HEK293 (cell line): Measurements from ENCODE around the gene PCBP3.

Source experiments
- CTCF ChIA-PET: fragments of 350-600 bp; formaldehyde crosslinking; extraction: SDS; loops from one replicate; lab custom pipeline; 2021; ENCODE audit warnings: antibody characterized with exemption; lab: Yijun Ruan, JAX
- POLR2A ChIA-PET: fragments of 300-600 bp; formaldehyde crosslinking; extraction: SDS; loops from one replicate; lab custom pipeline; 2020; ENCODE audit warnings: antibody characterized with exemption, inconsistent platforms; lab: Yijun Ruan, JAX
- H3K27ac ChIP-seq: fragments of 200-500 bp; sonication (Bioruptor generic); 2 replicates; pipeline ENCODE4 v1.5.1; 2014; ENCODE audit warnings: low read depth, low read length, control low read depth, inconsistent platforms; ENCODE audit errors: extremely low read depth
- H3K36me3 ChIP-seq, 2 experiments: fragments of 200-500 bp in 1 of 2; sonication (Bioruptor generic) in 1 of 2; 1 replicate in 1 of 2; 2 replicates in 1 of 2; pipeline ENCODE4 v1.5.1; 2014 to 2017; ENCODE audit warnings: inconsistent platforms in 2 of 2, low read length in 2 of 2; ENCODE audit not compliant: control insufficient read depth in 2 of 2, insufficient read depth in 1 of 2
- H3K4me1 ChIP-seq: fragments of 200-500 bp; sonication (Bioruptor generic); 2 replicates; pipeline ENCODE4 v1.5.1; 2014; ENCODE audit warnings: mild to moderate bottlenecking, low read length, inconsistent platforms; ENCODE audit not compliant: control insufficient read depth, insufficient read depth
- H3K4me3 ChIP-seq: 2 replicates; pipeline ENCODE4 v1.5.1; 2011; ENCODE audit warnings: low read depth, mild to moderate bottlenecking, control low read depth, low read length, moderate library complexity
- H3K9me3 ChIP-seq: fragments of 200-500 bp; sonication (Bioruptor generic); 2 replicates; pipeline ENCODE4 v1.5.1; 2014; ENCODE audit warnings: low read depth, low read length, inconsistent platforms; ENCODE audit not compliant: control insufficient read depth, insufficient read depth
- CTCF ChIP-seq: fragments of 450-650 bp; formaldehyde crosslinking; IDR thresholded peaks from 2 replicates; pipeline ENCODE4 v1.5.1; 2016; ENCODE audit warnings: missing biosample characterization, missing genetic modification characterization
- EGR2 ChIP-seq: fragments of 450-650 bp; formaldehyde crosslinking; IDR thresholded peaks from 2 replicates; pipeline ENCODE4 v1.5.1; 2016; ENCODE audit warnings: low read depth, missing biosample characterization, missing genetic modification characterization
- GLIS2 ChIP-seq: fragments of 450-650 bp; formaldehyde crosslinking; IDR thresholded peaks from 2 replicates; pipeline ENCODE4 v1.5.1; 2016; ENCODE audit warnings: missing biosample characterization, missing genetic modification characterization
- IKZF3 ChIP-seq: fragments of 450-650 bp; IDR thresholded peaks from 2 replicates; pipeline ENCODE4 v1.5.0; 2018; ENCODE audit warnings: missing biosample characterization, mild to moderate bottlenecking, missing genetic modification characterization, moderate library complexity
- KLF1 ChIP-seq: fragments of 450-650 bp; formaldehyde crosslinking; IDR thresholded peaks from 2 replicates; pipeline ENCODE4 v1.5.1; 2016; ENCODE audit warnings: missing biosample characterization, missing genetic modification characterization
- KLF10 ChIP-seq: fragments of 450-650 bp; IDR thresholded peaks from 2 replicates; pipeline ENCODE4 v1.5.1; 2018; ENCODE audit warnings: missing biosample characterization, mild to moderate bottlenecking, missing genetic modification characterization
- KLF7 ChIP-seq: fragments of 450-650 bp; formaldehyde crosslinking; IDR thresholded peaks from 2 replicates; pipeline ENCODE4 v1.5.1; 2016; ENCODE audit warnings: missing biosample characterization, missing genetic modification characterization, borderline replicate concordance
- MZF1 ChIP-seq: fragments of 450-650 bp; formaldehyde crosslinking; IDR thresholded peaks from 2 replicates; pipeline ENCODE4 v1.5.1; 2017; ENCODE audit warnings: missing biosample characterization, missing genetic modification characterization, borderline replicate concordance
- OVOL3 ChIP-seq: fragments of 450-650 bp; formaldehyde crosslinking; IDR thresholded peaks from 2 replicates; pipeline ENCODE4 v1.5.1; 2016; ENCODE audit warnings: missing biosample characterization, missing genetic modification characterization
- PRDM1 ChIP-seq: fragments of 450-650 bp; formaldehyde crosslinking; IDR thresholded peaks from 2 replicates; pipeline ENCODE4; 2016; ENCODE audit warnings: missing biosample characterization, missing genetic modification characterization
- SP7 ChIP-seq: fragments of 450-650 bp; formaldehyde crosslinking; IDR thresholded peaks from 2 replicates; pipeline ENCODE4 v1.5.1; 2016; ENCODE audit warnings: missing biosample characterization, missing genetic modification characterization
- ZEB2 ChIP-seq: fragments of 450-650 bp; formaldehyde crosslinking; IDR thresholded peaks from 2 replicates; pipeline ENCODE4 v1.5.1; 2016; ENCODE audit warnings: missing biosample characterization, missing genetic modification characterization
- ZNF146 ChIP-seq: fragments of 450-650 bp; formaldehyde crosslinking; IDR thresholded peaks from 2 replicates; pipeline ENCODE4 v1.5.1; 2016; ENCODE audit warnings: missing biosample characterization, missing genetic modification characterization
- ZNF184 ChIP-seq: fragments of 450-650 bp; IDR thresholded peaks from 2 replicates; pipeline ENCODE4 v1.5.1; 2018; ENCODE audit warnings: missing biosample characterization, mild to moderate bottlenecking, missing genetic modification characterization
- ZNF223 ChIP-seq: fragments of 450-650 bp; formaldehyde crosslinking; IDR thresholded peaks from 2 replicates; pipeline ENCODE4 v1.5.1; 2016; ENCODE audit warnings: missing biosample characterization, missing genetic modification characterization
- ZNF341 ChIP-seq: fragments of 450-650 bp; formaldehyde crosslinking; IDR thresholded peaks from 2 replicates; pipeline ENCODE4; 2016; ENCODE audit warnings: low read depth, missing biosample characterization, missing genetic modification characterization
- ZNF350 ChIP-seq: fragments of 450-650 bp; formaldehyde crosslinking; IDR thresholded peaks from 2 replicates; pipeline ENCODE4 v1.5.0; 2017; ENCODE audit warnings: missing biosample characterization, mild to moderate bottlenecking, missing genetic modification characterization
- ZNF433 ChIP-seq: fragments of 450-650 bp; formaldehyde crosslinking; IDR thresholded peaks from 2 replicates; pipeline ENCODE4 v1.5.1; 2016; ENCODE audit warnings: missing biosample characterization, missing genetic modification characterization, low read depth
- ZNF596 ChIP-seq: fragments of 450-650 bp; IDR thresholded peaks from 2 replicates; pipeline ENCODE4 v1.5.0; 2018; ENCODE audit warnings: missing biosample characterization, mild to moderate bottlenecking, missing genetic modification characterization, moderate library complexity
- ZNF624 ChIP-seq: fragments of 450-650 bp; formaldehyde crosslinking; IDR thresholded peaks from 2 replicates; pipeline ENCODE4 v1.5.1; 2017; ENCODE audit warnings: missing biosample characterization, missing genetic modification characterization
- ZNF670 ChIP-seq: fragments of 450-650 bp; formaldehyde crosslinking; IDR thresholded peaks from 2 replicates; pipeline ENCODE4 v1.5.1; 2016; ENCODE audit warnings: missing biosample characterization, missing genetic modification characterization, low read depth
- ZXDB ChIP-seq: fragments of 450-650 bp; formaldehyde crosslinking; IDR thresholded peaks from 2 replicates; pipeline ENCODE4 v1.5.1; 2016; ENCODE audit warnings: missing biosample characterization, missing genetic modification characterization
- TF ChIP-seq, protein P1 (sequence below): fragments of 450-650 bp; formaldehyde crosslinking; IDR thresholded peaks from 2 replicates; pipeline ENCODE4 v1.5.1; 2016; ENCODE audit warnings: missing biosample characterization, missing genetic modification characterization, borderline replicate concordance
- TF ChIP-seq, protein P2 (sequence below): fragments of 450-650 bp; formaldehyde crosslinking; IDR thresholded peaks from 2 replicates; pipeline ENCODE4 v1.5.1; 2016; ENCODE audit warnings: missing biosample characterization, missing genetic modification characterization
- TF ChIP-seq, protein P3 (sequence below): fragments of 450-650 bp; formaldehyde crosslinking; IDR thresholded peaks from 2 replicates; pipeline ENCODE4 v1.5.1; 2016; ENCODE audit warnings: missing biosample characterization, missing genetic modification characterization

The PCBP3 gene

GRCh38 chr21:45974073-45975019, 330.8 kb downstream of the PCBP3 start (continued):
- TF ChIP-seq, protein P1, sequence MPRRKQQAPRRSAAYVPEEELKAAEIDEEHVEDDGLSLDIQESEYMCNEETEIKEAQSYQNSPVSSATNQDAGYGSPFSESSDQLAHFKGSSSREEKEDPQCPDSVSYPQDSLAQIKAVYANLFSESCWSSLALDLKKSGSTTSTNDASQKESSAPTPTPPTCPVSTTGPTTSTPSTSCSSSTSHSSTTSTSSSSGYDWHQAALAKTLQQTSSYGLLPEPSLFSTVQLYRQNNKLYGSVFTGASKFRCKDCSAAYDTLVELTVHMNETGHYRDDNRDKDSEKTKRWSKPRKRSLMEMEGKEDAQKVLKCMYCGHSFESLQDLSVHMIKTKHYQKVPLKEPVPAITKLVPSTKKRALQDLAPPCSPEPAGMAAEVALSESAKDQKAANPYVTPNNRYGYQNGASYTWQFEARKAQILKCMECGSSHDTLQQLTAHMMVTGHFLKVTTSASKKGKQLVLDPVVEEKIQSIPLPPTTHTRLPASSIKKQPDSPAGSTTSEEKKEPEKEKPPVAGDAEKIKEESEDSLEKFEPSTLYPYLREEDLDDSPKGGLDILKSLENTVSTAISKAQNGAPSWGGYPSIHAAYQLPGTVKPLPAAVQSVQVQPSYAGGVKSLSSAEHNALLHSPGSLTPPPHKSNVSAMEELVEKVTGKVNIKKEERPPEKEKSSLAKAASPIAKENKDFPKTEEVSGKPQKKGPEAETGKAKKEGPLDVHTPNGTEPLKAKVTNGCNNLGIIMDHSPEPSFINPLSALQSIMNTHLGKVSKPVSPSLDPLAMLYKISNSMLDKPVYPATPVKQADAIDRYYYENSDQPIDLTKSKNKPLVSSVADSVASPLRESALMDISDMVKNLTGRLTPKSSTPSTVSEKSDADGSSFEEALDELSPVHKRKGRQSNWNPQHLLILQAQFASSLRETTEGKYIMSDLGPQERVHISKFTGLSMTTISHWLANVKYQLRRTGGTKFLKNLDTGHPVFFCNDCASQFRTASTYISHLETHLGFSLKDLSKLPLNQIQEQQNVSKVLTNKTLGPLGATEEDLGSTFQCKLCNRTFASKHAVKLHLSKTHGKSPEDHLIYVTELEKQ (tag by site-specific recombination) = 0 out of 2 replicates have a peak, but pooled peaks have one; percentile 6
- TF ChIP-seq, protein P2, sequence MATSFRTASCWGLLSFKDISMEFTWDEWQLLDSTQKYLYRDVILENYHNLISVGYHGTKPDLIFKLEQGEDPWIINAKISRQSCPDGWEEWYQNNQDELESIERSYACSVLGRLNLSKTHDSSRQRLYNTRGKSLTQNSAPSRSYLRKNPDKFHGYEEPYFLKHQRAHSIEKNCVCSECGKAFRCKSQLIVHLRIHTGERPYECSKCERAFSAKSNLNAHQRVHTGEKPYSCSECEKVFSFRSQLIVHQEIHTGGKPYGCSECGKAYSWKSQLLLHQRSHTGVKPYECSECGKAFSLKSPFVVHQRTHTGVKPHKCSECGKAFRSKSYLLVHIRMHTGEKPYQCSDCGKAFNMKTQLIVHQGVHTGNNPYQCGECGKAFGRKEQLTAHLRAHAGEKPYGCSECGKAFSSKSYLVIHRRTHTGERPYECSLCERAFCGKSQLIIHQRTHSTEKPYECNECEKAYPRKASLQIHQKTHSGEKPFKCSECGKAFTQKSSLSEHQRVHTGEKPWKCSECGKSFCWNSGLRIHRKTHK = no peak
- no peak for TF ChIP-seq ZNF184
- TF ChIP-seq, protein P3, sequence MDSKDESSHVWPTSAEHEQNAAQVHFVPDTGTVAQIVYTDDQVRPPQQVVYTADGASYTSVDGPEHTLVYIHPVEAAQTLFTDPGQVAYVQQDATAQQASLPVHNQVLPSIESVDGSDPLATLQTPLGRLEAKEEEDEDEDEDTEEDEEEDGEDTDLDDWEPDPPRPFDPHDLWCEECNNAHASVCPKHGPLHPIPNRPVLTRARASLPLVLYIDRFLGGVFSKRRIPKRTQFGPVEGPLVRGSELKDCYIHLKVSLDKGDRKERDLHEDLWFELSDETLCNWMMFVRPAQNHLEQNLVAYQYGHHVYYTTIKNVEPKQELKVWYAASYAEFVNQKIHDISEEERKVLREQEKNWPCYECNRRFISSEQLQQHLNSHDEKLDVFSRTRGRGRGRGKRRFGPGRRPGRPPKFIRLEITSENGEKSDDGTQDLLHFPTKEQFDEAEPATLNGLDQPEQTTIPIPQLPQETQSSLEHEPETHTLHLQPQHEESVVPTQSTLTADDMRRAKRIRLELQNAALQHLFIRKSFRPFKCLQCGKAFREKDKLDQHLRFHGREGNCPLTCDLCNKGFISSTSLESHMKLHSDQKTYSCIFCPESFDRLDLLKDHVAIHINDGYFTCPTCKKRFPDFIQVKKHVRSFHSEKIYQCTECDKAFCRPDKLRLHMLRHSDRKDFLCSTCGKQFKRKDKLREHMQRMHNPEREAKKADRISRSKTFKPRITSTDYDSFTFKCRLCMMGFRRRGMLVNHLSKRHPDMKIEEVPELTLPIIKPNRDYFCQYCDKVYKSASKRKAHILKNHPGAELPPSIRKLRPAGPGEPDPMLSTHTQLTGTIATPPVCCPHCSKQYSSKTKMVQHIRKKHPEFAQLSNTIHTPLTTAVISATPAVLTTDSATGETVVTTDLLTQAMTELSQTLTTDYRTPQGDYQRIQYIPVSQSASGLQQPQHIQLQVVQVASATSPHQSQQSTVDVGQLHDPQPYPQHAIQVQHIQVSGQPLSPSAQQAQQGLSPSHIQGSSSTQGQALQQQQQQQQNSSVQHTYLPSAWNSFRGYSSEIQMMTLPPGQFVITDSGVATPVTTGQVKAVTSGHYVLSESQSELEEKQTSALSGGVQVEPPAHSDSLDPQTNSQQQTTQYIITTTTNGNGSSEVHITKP = peak; percentile 86
- TF ChIP-seq PRDM1 (tag by site-specific recombination) = no peak
- 0 out of 2 replicates have a peak, but pooled peaks have one; percentile 39 for TF ChIP-seq ZNF624 (tag by site-specific recombination)
- TF ChIP-seq ZXDB (tag by site-specific recombination) = peak; percentile 72
- TF ChIP-seq ZNF350 (tag by site-specific recombination) = no peak
- TF ChIP-seq MZF1 (tag by site-specific recombination) = no peak
- peak; percentile 76 for TF ChIP-seq EGR2 (tag by site-specific recombination)

- POLR2A ChIA-PET = no interaction called here
- CTCF ChIA-PET = interaction anchor here (0.7 to 1.1 kb wide), 3 partner anchors 9 to 695 kb away, joined by 3 read pairs; no protein-coding TSS in a partner anchor
- no peak overlapping the region for H3K4me3 ChIP-seq
- peak overlapping the region; percentile 73; the same call in 1 of the 2 replicates for H3K27ac ChIP-seq
- no peaks in the 10 kb centered on the region for H3K9me3 ChIP-seq
- peaks cover 23% of the 10 kb centered on the region for H3K4me1 ChIP-seq
- H3K36me3 ChIP-seq = no peaks in the 10 kb centered on the region
- TF ChIP-seq ZEB2 (tag by site-specific recombination) (peak; percentile 44; the same call in 1 of the 2 replicates), ZNF223 (no peak), KLF1 (peak; percentile 93), ZNF146 (tag by site-specific recombination) (0 out of 2 replicates have a peak, but pooled peaks have one; percentile 1), KLF10 (tag by site-specific recombination) (no peak), GLIS2 (no peak), KLF7 (0 out of 2 replicates have a peak, but pooled peaks have one; percentile 65), ZNF596 (no peak), ZNF341 (tag by site-specific recombination) (peak; percentile 83), EGR2 (tag by site-specific recombination) (peak; percentile 43; the same call in 1 of the 2 replicates), OVOL3 (tag by site-specific recombination) (no peak), IKZF3 (tag by site-specific recombination) (peak; percentile 89), CTCF (tag by site-specific recombination) (no peak), SP7 (tag by site-specific recombination) (0 out of 2 replicates have a peak, but pooled peaks have one; percentile 68), ZNF433 (no peak), ZNF670 (tag by site-specific recombination) (no peak)
Measured at GRCh38 chr21:45975020-45975666, 331.6 kb downstream of the PCBP3 start.
